Fibroblast of skin of left quadriceps (primary cell): ENCODE results near the gene GPC1.

Experiments used
- DNase-seq, 2 experiments: peaks; one replicate each; pipeline ENCODE4 v3.0.0-alpha.2; 2013; ENCODE audit warnings: low read depth in 2 of 2

Gene GPC1

GRCh38 chr2:240442891-240443715 is 7.6 kb downstream of the GPC1 start:
- no peak for DNase-seq

- DNase-seq = no peak
These were observed 8.4 kb downstream of the GPC1 start for GRCh38 chr2:240443891-240444301.

- no peak for DNase-seq
These were observed 9.0 kb downstream of the GPC1 start for GRCh38 chr2:240444464-240444863.

- no peak for DNase-seq
These were observed 10.6 kb downstream of the GPC1 start for GRCh38 chr2:240445961-240446663.

GRCh38 chr2:240446664-240447175 is 11.3 kb downstream of the GPC1 start:
- DNase-seq = no peak

- DNase-seq = no peak
These were observed 11.9 kb downstream of the GPC1 start for GRCh38 chr2:240447331-240447730.

- DNase-seq = no peak
These were observed 12.5 kb downstream of the GPC1 start for GRCh38 chr2:240447934-240448333.

GRCh38 chr2:240448387-240449274 is 13.2 kb downstream of the GPC1 start:
- no peak for DNase-seq

- no peak for DNase-seq
These were observed 14.5 kb downstream of the GPC1 start for GRCh38 chr2:240449764-240450531.

- no peak for DNase-seq
These were observed 15.2 kb downstream of the GPC1 start for GRCh38 chr2:240450532-240451107.

- DNase-seq = no peak
These were observed 15.7 kb downstream of the GPC1 start for GRCh38 chr2:240451108-240451611.

GRCh38 chr2:240451791-240452461 is 16.5 kb downstream of the GPC1 start:
- DNase-seq = no peak

- DNase-seq = no peak
These were observed 17.2 kb downstream of the GPC1 start for GRCh38 chr2:240452462-240453256.

GRCh38 chr2:240453461-240454105 is 18.1 kb downstream of the GPC1 start:
- no peak for DNase-seq

GRCh38 chr2:240454106-240454901 is 18.8 kb downstream of the GPC1 start:
- DNase-seq = no peak

GRCh38 chr2:240455272-240455646 is 19.8 kb downstream of the GPC1 start:
- DNase-seq = no peak

GRCh38 chr2:240455647-240456446 is 20.4 kb downstream of the GPC1 start:
- DNase-seq = no peak
